ENCODE results near the gene NCOA1.

- TF ChIP-seq, protein P1, sequence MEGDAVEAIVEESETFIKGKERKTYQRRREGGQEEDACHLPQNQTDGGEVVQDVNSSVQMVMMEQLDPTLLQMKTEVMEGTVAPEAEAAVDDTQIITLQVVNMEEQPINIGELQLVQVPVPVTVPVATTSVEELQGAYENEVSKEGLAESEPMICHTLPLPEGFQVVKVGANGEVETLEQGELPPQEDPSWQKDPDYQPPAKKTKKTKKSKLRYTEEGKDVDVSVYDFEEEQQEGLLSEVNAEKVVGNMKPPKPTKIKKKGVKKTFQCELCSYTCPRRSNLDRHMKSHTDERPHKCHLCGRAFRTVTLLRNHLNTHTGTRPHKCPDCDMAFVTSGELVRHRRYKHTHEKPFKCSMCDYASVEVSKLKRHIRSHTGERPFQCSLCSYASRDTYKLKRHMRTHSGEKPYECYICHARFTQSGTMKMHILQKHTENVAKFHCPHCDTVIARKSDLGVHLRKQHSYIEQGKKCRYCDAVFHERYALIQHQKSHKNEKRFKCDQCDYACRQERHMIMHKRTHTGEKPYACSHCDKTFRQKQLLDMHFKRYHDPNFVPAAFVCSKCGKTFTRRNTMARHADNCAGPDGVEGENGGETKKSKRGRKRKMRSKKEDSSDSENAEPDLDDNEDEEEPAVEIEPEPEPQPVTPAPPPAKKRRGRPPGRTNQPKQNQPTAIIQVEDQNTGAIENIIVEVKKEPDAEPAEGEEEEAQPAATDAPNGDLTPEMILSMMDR (conservative IDR thresholded peaks at IDR 0.05), result no peak
- TF ChIP-seq EZH2 (IDR thresholded peaks at IDR 0.05; ENCODE audit: low read depth), result no peak
These were observed 253.3 kb downstream of the NCOA1 start for GRCh38 chr2:24744356-24744755.
